A673 (cell line): ENCODE results near the gene SPHK1.

Experiments
- CTCF ChIP-seq: fragments of 300-800, 200-600 bp; sonication (generic); conservative IDR thresholded peaks from 2 replicates; pipeline ENCODE4 v1.5.1; 2017; ENCODE audit warnings: low read depth, mild to moderate bottlenecking, antibody characterized with exemption, low read length, moderate library complexity, mixed read lengths
- EZH2 ChIP-seq: fragments of 200-600 bp; sonication (generic); IDR thresholded peaks from 2 replicates; pipeline ENCODE4 v1.6.1; 2017; ENCODE audit warnings: borderline replicate concordance, low read depth, mild to moderate bottlenecking, mixed read lengths, antibody characterized with exemption, low read length; ENCODE audit not compliant: poor library complexity, severe bottlenecking

- TF ChIP-seq CTCF (no peak), EZH2 (no peak)
These were observed 26.7 kb upstream of the SPHK1 start for GRCh38 chr17:76357597-76358158.
